GM21526 (cell line): Measurements from ENCODE around the gene PNCK.
"Not testable (repeated sequence)": the region's sequence is repeated elsewhere in the genome, so short reads cannot be mapped to it uniquely, and the experiment has no call there.

Experiments
- ATAC-seq: cut with Tn5 transposase; IDR thresholded peaks from one replicate; pipeline ENCODE4 v1.9.1; 2021; ENCODE audit warnings: moderate library complexity; ENCODE audit not compliant: unreplicated experiment, low FRiP score

The PNCK gene

GRCh38 chrX:153673428-153674218 is at the start of gene PNCK:
PNCK (minus strand) TSS chrX:153673813; CDS start chrX:153673076, 737 bp downstream.
- no peak for ATAC-seq

DNA sequence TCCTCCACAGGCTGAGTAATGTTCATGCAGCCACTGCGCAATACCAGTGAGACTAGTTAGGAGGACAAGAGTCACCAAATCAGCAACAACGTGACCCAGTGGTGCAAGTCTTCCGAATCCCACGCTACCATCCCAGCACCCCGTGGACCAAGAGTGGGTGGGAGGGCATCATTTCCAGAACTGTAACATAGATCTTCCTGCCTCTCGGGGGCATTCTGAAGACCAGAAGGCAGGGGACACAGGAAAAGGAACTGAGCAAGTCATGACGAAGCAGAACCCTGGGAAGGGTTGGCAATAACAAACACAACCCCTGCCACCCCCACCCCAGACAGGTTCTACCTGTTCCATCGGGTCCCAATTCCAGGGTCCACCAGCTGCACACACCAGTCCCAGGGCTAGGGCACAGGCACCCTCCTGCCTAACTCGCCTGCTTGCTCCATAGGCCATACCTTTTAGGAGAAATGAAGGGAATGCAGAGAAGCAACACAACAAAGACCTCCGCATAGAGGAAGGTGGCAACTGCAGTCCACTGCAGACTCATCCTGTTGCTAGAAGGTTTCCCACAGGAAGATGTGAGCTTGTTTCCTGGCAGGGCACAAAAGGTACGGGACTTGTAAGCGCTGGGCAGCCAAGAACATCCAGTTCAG is 49.2 kb upstream of the PNCK start:
- ATAC-seq: no peak

DNA sequence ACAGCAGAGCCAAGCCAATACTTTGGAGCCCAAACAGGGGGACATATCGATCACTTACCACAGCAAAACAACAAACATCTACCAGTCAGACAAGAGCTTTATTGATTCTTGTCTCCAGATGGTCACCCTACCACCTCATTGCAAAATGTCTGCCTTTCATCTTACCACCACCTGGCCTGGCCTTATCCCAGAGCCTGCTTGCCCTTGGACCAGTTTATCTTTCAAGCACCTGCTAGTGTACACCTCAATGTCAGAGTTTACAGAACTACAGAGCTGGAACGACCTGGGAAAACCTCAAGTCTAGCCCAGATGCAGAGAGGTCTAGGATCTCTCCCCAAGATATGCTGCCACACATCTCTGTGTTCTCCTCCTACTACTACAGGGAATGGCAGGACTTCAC is 46.1 kb upstream of the PNCK start:
- no peak for ATAC-seq

DNA sequence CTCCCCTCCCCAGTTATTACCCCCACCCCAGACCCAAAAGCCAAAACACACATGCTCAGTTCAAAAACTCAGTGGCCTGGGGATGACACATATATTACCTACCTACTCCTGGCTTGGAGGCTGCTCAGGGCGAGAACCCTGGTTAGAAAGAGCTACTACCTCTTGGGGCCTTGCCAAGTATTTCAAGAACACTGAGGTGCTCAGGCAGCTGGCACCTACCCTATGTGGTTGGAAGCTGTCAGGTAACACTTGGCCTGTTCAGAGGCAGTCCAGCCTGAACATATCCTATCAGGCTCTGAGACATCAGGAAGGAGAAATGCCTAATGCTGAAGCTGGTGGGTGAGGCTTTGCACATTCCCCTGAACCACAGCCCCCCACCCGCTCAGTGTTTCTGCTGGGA is 45.6 kb upstream of the PNCK start:
- ATAC-seq: no peak

GRCh38 chrX:153717445-153717844 is 43.8 kb upstream of the PNCK start:
- no peak for ATAC-seq

DNA sequence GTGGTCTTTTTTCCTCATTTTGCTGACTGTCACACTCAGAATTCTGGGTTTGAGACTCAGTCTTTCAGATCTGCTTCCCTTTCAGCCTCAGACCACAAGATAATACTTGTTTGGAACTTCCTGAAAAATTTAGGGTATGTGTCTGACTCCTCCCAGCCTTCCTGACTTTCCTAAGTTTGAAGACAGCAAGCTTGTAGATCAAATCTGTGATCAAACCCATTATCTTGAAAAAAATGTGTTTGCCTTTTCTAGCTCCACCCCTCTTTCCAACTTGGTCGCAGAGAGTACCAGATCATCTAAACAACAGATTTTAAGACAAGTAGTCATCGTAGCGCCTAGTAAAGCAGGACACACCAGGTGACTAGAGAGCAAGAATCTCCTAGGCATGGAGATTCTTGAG is 40.6 kb upstream of the PNCK start:
- no peak for ATAC-seq

- no peak for ATAC-seq
Observed at GRCh38 chrX:153709726-153710674, 36.4 kb upstream of the PNCK start.

GRCh38 chrX:153708415-153708814 is 34.8 kb upstream of the PNCK start:
- no peak for ATAC-seq

GRCh38 chrX:153707406-153707805 is 33.8 kb upstream of the PNCK start:
- no peak for ATAC-seq

DNA sequence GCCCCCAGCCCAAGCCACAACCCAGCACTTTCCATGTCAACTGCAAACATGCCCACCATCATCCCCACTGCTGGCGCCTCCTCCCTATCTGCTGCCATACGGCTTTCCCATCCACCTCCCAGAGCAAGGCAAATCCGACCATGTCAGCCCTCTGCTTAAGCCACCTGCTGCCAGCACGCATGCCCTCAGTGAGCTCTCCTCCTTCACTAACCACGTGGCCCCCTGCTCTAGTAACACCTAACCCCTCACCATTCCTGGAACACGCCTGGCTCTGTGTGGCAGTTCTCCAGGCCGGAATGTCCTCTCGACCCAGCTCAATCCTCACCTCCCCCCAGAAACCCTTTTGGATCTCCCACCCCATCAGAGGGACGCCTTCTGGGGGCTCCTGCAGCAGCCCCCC is 33.2 kb upstream of the PNCK start:
- ATAC-seq: no peak

GRCh38 chrX:153705403-153706060 is 31.9 kb upstream of the PNCK start:
- not testable (repeated sequence) for ATAC-seq

- not testable (repeated sequence) for ATAC-seq
Observed at GRCh38 chrX:153704631-153705402, 31.2 kb upstream of the PNCK start.

GRCh38 chrX:153704021-153704526 is 30.5 kb upstream of the PNCK start:
- no peak for ATAC-seq

- ATAC-seq: no peak
Observed at GRCh38 chrX:153703036-153703370, 29.4 kb upstream of the PNCK start.

GRCh38 chrX:153702336-153703035 is 28.9 kb upstream of the PNCK start:
- ATAC-seq: no peak

GRCh38 chrX:153701706-153702105 is 28.1 kb upstream of the PNCK start:
- ATAC-seq: no peak

DNA sequence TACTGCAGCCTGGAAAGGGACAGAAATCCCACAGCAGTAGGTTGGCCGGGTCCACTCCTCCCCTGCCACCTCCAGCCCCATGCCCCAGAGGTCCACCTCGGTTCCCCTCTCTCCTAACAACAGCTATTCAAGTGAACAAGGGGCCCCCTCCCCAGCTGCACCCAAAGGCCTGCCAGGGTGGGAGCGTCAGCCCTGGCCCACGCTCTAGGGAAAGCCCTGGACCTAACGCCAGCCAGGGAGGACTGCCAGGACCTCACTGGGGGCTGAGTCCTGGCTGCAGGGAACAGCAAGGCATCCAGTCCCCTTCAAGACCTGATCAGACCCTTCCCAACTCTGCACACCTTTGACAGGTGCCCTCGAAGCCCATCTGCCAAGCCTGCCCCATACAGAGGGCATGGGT is 27.4 kb upstream of the PNCK start:
- ATAC-seq: no peak

- ATAC-seq: no peak
Observed at GRCh38 chrX:153700376-153700945, 26.8 kb upstream of the PNCK start.
